DMS153 (cell line): ENCODE measurements around the gene ATP6V1E1.

Source experiments
- DNase-seq: peaks from one replicate; lab custom pipeline; 2025; lab: John Stamatoyannopoulos, UW

Gene ATP6V1E1

GRCh38 chr22:17633998-17634323 is 5.4 kb upstream of the ATP6V1E1 start:
- no peak for DNase-seq

GRCh38 chr22:17633217-17633997 is 4.9 kb upstream of the ATP6V1E1 start:
- no peak for DNase-seq

GRCh38 chr22:17631076-17631565 is 2.6 kb upstream of the ATP6V1E1 start:
- DNase-seq = no peak

- DNase-seq = no peak
These were observed 1.1 kb upstream of the ATP6V1E1 start for GRCh38 chr22:17629641-17630040.

- no peak for DNase-seq
These were observed 582 bp upstream of the ATP6V1E1 start for GRCh38 chr22:17629173-17629489.

GRCh38 chr22:17627961-17628405 is 566 bp downstream of the ATP6V1E1 start:
- DNase-seq = no peak

GRCh38 chr22:17613280-17613679 is 15.3 kb downstream of the ATP6V1E1 start:
- no peak for DNase-seq

GRCh38 chr22:17612057-17612456 is 16.5 kb downstream of the ATP6V1E1 start:
- no peak for DNase-seq

- no peak for DNase-seq
These were observed 20.5 kb downstream of the ATP6V1E1 start for GRCh38 chr22:17607891-17608521.

GRCh38 chr22:17606496-17606895 is 22.1 kb downstream of the ATP6V1E1 start:
- DNase-seq = no peak

- no peak for DNase-seq
These were observed 24.9 kb downstream of the ATP6V1E1 start for GRCh38 chr22:17603668-17604067.

- no peak for DNase-seq
These were observed 27.5 kb downstream of the ATP6V1E1 start for GRCh38 chr22:17601031-17601430.

GRCh38 chr22:17598318-17598717 is 30.2 kb downstream of the ATP6V1E1 start:
- no peak for DNase-seq

- no peak for DNase-seq
These were observed 31.3 kb downstream of the ATP6V1E1 start for GRCh38 chr22:17597217-17597616.

- DNase-seq = no peak
These were observed 32.3 kb downstream of the ATP6V1E1 start for GRCh38 chr22:17596226-17596625.

- no peak for DNase-seq
These were observed 36.3 kb downstream of the ATP6V1E1 start for GRCh38 chr22:17592201-17592600.

GRCh38 chr22:17590586-17590985 is 38.0 kb downstream of the ATP6V1E1 start:
- DNase-seq = no peak

- DNase-seq = no peak
These were observed 38.7 kb downstream of the ATP6V1E1 start for GRCh38 chr22:17589810-17590375.

- DNase-seq = no peak
These were observed 39.9 kb downstream of the ATP6V1E1 start for GRCh38 chr22:17588606-17589005.

- DNase-seq = no peak
These were observed 40.9 kb downstream of the ATP6V1E1 start for GRCh38 chr22:17587629-17588028.

GRCh38 chr22:17586831-17587440 is 41.6 kb downstream of the ATP6V1E1 start:
- DNase-seq = no peak

GRCh38 chr22:17583151-17583550 is 45.4 kb downstream of the ATP6V1E1 start:
- no peak for DNase-seq

- no peak for DNase-seq
These were observed 46.9 kb downstream of the ATP6V1E1 start for GRCh38 chr22:17581631-17582030.
